ENCODE data around the gene SEPTIN8. TPM values are rescaled to one million over a fixed set of nuclear protein-coding genes. Genes with fewer than 3 reads are reported as not detected.

SEPTIN8 gene
- total and polyA plus RNA-seq, 2 of the 8 experiments (the other 6 are each of a cell fraction or from before 2014, with no cell fraction given), result 21.2 to 33.0 TPM

DNA sequence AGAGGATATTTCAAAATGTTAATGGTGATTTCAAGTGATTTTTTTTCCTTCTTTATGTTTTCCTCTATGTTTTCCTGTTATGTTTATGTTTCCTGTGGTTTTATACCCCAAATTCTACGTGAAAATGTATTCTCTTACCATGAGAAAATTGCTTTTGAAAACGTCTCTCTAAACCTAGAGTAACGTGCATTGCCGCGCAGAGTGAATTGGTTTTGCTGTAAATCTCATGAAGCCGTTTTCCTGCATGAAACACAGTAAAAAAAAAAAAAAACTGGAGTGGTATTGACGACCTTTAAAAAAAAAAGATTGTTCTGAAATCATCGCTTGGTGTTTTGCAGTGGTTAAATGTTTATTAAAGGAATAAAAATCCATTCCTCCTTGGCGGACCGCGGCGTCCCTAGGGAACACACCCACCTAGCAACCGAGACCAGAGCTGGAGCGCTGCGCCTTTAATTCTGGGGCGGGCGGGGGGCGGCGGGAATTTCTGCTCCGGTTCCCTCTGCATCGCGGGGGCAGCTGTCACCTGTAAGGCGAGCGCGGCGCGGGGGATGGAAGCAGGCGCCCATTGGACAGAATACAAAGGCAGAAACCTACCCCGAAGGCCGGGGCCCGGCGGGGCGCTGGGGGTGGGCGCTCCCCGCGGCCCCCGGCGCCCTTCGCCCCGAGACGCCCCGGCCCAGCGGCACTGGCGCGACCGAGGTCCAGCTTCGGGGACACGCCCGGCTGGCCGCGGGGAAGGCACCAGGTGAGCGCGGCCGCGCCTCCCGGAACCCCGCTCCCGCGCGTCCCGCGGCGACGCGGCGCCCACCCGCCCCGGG is 36.0 kb upstream of the SEPTIN8 start, which contains the start of gene SOWAHA (continued):
- no peak for TF ChIP-seq CREB1 (IDR thresholded peaks at IDR 0.05)
- TF ChIP-seq BACH1 (IDR thresholded peaks at IDR 0.05; ENCODE audit: low read length), result no peak

Measured in H1 (cell line).